WTC11 (cell line): ENCODE results near the gene SPG11. TPM values are rescaled to one million over a fixed set of nuclear protein-coding genes. Genes with fewer than 3 reads are reported as not detected.
A peak's percentile ranks its signal among the peaks of the same experiment; 100 is the strongest.

ENCODE experiments used
- ATAC-seq: fragments of 200-7000 bp; cut with Tn5 transposase; 2 replicates; pipeline ENCODE4 v1.10.0; 2021; ENCODE audit warnings: mild to moderate bottlenecking, moderate library complexity
- CTCF ChIA-PET: fragments of 300-600 bp; sonication (Branson Sonifier 250); formaldehyde crosslinking; loops from one replicate; lab custom pipeline; 2021; ENCODE audit warnings: antibody characterized with exemption; lab: Charles Lee
- POLR2A ChIA-PET: fragments of 350-600 bp; sonication (Branson Sonifier 250); formaldehyde crosslinking; loops from one replicate; lab custom pipeline; 2021; ENCODE audit warnings: antibody characterized with exemption; lab: Charles Lee
- DNase-seq: peaks from one replicate; pipeline ENCODE4 v3.0.0; 2021; ENCODE audit warnings: low spot score
- H3K27ac Mint-ChIP-seq: 2 replicates; pipeline ENCODE4 v1.8.0; 2021; ENCODE audit warnings: mixed read lengths
- H3K27me3 Mint-ChIP-seq: 2 replicates; pipeline ENCODE4 v1.8.0; 2021; ENCODE audit warnings: low read depth, mild to moderate bottlenecking, moderate library complexity, mixed read lengths
- H3K36me3 Mint-ChIP-seq: 2 replicates; pipeline ENCODE4 v1.8.0; 2021; ENCODE audit warnings: mixed read lengths
- H3K4me1 Mint-ChIP-seq: 2 replicates; pipeline ENCODE4 v1.8.0; 2022; ENCODE audit warnings: mixed read lengths
- H3K4me3 Mint-ChIP-seq: 2 replicates; pipeline ENCODE4 v1.8.0; 2021; ENCODE audit warnings: mild to moderate bottlenecking, moderate library complexity, mixed read lengths
- H3K9me3 Mint-ChIP-seq: 2 replicates; pipeline ENCODE4 v1.8.0; 2021; ENCODE audit warnings: mixed read lengths
- CREB1 ChIP-seq: sonication (generic); formaldehyde crosslinking; IDR thresholded peaks from 2 replicates; pipeline ENCODE4 v1.8.0; 2023; ENCODE audit warnings: mild to moderate bottlenecking, missing genetic modification reagents
- CREM ChIP-seq: sonication (generic); formaldehyde crosslinking; IDR thresholded peaks from 2 replicates; pipeline ENCODE4 v1.8.1; 2022; ENCODE audit warnings: mild to moderate bottlenecking, missing genetic modification reagents, moderate library complexity
- FOXK1 ChIP-seq: sonication (generic); formaldehyde crosslinking; IDR thresholded peaks from 2 replicates; pipeline ENCODE4 v1.8.0; 2022; ENCODE audit warnings: mild to moderate bottlenecking, moderate library complexity, missing genetic modification reagents
- HMGA2 ChIP-seq: fragments of 250-450 bp; sonication (Bioruptor Pico); IDR thresholded peaks from 2 replicates; pipeline ENCODE4 v1.4.0; 2021; ENCODE audit warnings: mild to moderate bottlenecking, moderate library complexity
- IRF2 ChIP-seq: sonication (generic); formaldehyde crosslinking; IDR thresholded peaks from 2 replicates; pipeline ENCODE4 v1.8.0; 2022; ENCODE audit warnings: low read depth, missing genetic modification reagents, borderline replicate concordance
- OVOL2 ChIP-seq: fragments of 250-450 bp; sonication (Bioruptor Pico); IDR thresholded peaks from 2 replicates; pipeline ENCODE4 v1.9.0; 2021; ENCODE audit warnings: mild to moderate bottlenecking, borderline replicate concordance
- RORB ChIP-seq: fragments of 250-450 bp; sonication (Bioruptor Pico); IDR thresholded peaks from 2 replicates; pipeline ENCODE4 v1.9.0; 2021; ENCODE audit warnings: mild to moderate bottlenecking
- SMAD3 ChIP-seq: sonication (generic); formaldehyde crosslinking; IDR thresholded peaks from 2 replicates; pipeline ENCODE4 v1.8.0; 2022; ENCODE audit warnings: missing genetic modification reagents, mild to moderate bottlenecking, borderline replicate concordance
- TP53 ChIP-seq: sonication (generic); formaldehyde crosslinking; IDR thresholded peaks from 2 replicates; pipeline ENCODE4 v1.8.1; 2023; ENCODE audit warnings: mild to moderate bottlenecking, missing genetic modification reagents
- ZNF121 ChIP-seq: sonication (generic); formaldehyde crosslinking; IDR thresholded peaks from 2 replicates; pipeline ENCODE4 v1.8.0; 2023; ENCODE audit warnings: missing genetic modification reagents
- ZNF317 ChIP-seq: sonication (generic); formaldehyde crosslinking; IDR thresholded peaks from 2 replicates; pipeline ENCODE4 v1.8.1; 2023; ENCODE audit warnings: low read depth, mild to moderate bottlenecking, moderate library complexity, missing genetic modification reagents, borderline replicate concordance
- total RNA-seq: library from RNA; stranded (reverse); gene quantifications from 3 replicates; pipeline ENCODE4 v1.2.3, GENCODE V29; 2021
- TF ChIP-seq, protein P1 (sequence below): sonication (generic); formaldehyde crosslinking; IDR thresholded peaks from 2 replicates; pipeline ENCODE4 v1.8.0; 2022; ENCODE audit warnings: missing genetic modification reagents
- TF ChIP-seq, protein P2 (sequence below): sonication (generic); formaldehyde crosslinking; IDR thresholded peaks from 2 replicates; pipeline ENCODE4 v1.8.0; 2023; ENCODE audit warnings: mild to moderate bottlenecking, missing genetic modification reagents
- TF ChIP-seq, protein P3 (sequence below): sonication (generic); formaldehyde crosslinking; IDR thresholded peaks from 2 replicates; pipeline ENCODE4 v1.8.0; 2022; ENCODE audit warnings: mild to moderate bottlenecking, missing genetic modification reagents
- TF ChIP-seq, protein P4 (sequence below): fragments of 250-450 bp; sonication (Bioruptor Pico); IDR thresholded peaks from 2 replicates; pipeline ENCODE4 v2.1.2; 2022; ENCODE audit warnings: mild to moderate bottlenecking, moderate library complexity
- TF ChIP-seq, protein P5 (sequence below): fragments of 250-450 bp; sonication (Bioruptor Pico); conservative IDR thresholded peaks from 2 replicates; pipeline ENCODE4 v1.9.0; 2021; ENCODE audit warnings: mild to moderate bottlenecking

Gene SPG11
- total RNA-seq, 1 experiment from 2014 or later = 46.4 TPM

DNA sequence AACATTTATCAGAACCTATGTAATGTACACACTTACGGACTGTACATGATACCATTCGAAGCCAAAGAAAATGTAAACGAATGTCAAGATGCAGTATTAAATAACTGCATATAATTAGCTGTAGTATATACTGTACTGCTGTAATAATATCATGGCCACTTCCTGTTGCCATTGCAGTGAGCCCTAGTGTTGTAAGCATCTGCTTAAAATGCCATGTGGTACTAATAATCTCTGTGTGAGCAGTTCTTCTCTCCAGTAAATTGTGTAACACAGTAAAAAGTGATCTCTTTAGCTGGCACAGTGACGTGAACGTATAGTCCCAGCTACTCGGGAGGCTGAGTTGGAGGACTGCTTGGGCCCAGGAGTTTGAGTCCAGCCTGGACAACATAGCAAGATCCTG lies 8.6 kb downstream of the SPG11 start (continued):
- TF ChIP-seq ZNF317 (CRISPR knock-in tag) (no peak), SMAD3 (no peak), TP53 (CRISPR knock-in tag) (no peak)

DNA sequence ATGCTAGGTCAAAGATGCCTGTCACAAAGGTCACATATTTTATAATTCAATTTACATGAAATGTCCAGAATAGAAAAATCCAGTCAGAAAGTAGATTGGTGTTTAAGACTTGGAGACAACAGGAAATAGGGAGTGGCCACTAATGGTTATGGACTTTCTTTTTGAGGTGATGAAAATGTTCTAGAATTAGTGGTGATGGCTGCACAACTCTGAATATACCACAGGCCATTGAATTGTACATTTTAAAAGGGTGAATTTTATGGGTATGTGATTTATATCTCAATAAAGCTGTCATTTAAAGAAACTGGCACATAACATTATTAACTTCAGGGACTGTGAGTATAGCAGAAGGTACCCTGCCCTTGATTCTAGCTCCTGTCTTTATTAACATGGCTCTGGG lies 15.8 kb downstream of the SPG11 start:
- Mint-ChIP-seq H3K4me1 (peaks cover 20% of the 10 kb centered on the region), H3K27me3 (no peaks in the 10 kb centered on the region), H3K27ac (no peak overlapping the region), H3K4me3 (no peak overlapping the region), H3K9me3 (peaks cover 27% of the 10 kb centered on the region), H3K36me3 (peaks cover 65% of the 10 kb centered on the region)
- DNase-seq = no peak
- no peak for ATAC-seq
- TF ChIP-seq RORB (CRISPR knock-in tag) (no peak), CREB1 (CRISPR knock-in tag) (no peak), IRF2 (CRISPR knock-in tag) (no peak)
- TF ChIP-seq, protein P1, sequence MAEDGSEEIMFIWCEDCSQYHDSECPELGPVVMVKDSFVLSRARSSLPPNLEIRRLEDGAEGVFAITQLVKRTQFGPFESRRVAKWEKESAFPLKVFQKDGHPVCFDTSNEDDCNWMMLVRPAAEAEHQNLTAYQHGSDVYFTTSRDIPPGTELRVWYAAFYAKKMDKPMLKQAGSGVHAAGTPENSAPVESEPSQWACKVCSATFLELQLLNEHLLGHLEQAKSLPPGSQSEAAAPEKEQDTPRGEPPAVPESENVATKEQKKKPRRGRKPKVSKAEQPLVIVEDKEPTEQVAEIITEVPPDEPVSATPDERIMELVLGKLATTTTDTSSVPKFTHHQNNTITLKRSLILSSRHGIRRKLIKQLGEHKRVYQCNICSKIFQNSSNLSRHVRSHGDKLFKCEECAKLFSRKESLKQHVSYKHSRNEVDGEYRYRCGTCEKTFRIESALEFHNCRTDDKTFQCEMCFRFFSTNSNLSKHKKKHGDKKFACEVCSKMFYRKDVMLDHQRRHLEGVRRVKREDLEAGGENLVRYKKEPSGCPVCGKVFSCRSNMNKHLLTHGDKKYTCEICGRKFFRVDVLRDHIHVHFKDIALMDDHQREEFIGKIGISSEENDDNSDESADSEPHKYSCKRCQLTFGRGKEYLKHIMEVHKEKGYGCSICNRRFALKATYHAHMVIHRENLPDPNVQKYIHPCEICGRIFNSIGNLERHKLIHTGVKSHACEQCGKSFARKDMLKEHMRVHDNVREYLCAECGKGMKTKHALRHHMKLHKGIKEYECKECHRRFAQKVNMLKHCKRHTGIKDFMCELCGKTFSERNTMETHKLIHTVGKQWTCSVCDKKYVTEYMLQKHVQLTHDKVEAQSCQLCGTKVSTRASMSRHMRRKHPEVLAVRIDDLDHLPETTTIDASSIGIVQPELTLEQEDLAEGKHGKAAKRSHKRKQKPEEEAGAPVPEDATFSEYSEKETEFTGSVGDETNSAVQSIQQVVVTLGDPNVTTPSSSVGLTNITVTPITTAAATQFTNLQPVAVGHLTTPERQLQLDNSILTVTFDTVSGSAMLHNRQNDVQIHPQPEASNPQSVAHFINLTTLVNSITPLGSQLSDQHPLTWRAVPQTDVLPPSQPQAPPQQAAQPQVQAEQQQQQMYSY (CRISPR knock-in tag) = no peak
- TF ChIP-seq, protein P2, sequence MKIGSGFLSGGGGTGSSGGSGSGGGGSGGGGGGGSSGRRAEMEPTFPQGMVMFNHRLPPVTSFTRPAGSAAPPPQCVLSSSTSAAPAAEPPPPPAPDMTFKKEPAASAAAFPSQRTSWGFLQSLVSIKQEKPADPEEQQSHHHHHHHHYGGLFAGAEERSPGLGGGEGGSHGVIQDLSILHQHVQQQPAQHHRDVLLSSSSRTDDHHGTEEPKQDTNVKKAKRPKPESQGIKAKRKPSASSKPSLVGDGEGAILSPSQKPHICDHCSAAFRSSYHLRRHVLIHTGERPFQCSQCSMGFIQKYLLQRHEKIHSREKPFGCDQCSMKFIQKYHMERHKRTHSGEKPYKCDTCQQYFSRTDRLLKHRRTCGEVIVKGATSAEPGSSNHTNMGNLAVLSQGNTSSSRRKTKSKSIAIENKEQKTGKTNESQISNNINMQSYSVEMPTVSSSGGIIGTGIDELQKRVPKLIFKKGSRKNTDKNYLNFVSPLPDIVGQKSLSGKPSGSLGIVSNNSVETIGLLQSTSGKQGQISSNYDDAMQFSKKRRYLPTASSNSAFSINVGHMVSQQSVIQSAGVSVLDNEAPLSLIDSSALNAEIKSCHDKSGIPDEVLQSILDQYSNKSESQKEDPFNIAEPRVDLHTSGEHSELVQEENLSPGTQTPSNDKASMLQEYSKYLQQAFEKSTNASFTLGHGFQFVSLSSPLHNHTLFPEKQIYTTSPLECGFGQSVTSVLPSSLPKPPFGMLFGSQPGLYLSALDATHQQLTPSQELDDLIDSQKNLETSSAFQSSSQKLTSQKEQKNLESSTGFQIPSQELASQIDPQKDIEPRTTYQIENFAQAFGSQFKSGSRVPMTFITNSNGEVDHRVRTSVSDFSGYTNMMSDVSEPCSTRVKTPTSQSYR (CRISPR knock-in tag) = no peak
- TF ChIP-seq, protein P3, sequence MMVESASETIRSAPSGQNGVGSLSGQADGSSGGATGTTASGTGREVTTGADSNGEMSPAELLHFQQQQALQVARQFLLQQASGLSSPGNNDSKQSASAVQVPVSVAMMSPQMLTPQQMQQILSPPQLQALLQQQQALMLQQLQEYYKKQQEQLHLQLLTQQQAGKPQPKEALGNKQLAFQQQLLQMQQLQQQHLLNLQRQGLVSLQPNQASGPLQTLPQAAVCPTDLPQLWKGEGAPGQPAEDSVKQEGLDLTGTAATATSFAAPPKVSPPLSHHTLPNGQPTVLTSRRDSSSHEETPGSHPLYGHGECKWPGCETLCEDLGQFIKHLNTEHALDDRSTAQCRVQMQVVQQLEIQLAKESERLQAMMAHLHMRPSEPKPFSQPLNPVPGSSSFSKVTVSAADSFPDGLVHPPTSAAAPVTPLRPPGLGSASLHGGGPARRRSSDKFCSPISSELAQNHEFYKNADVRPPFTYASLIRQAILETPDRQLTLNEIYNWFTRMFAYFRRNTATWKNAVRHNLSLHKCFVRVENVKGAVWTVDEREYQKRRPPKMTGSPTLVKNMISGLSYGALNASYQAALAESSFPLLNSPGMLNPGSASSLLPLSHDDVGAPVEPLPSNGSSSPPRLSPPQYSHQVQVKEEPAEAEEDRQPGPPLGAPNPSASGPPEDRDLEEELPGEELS (CRISPR knock-in tag) = no peak
- CTCF ChIA-PET = interaction anchor here (0.7 to 1.1 kb wide), 2 partner anchors 16 to 26 kb away, joined by 3 to 4 read pairs; partner anchors contain the start of gene SPG11
- POLR2A ChIA-PET = no interaction called here

DNA sequence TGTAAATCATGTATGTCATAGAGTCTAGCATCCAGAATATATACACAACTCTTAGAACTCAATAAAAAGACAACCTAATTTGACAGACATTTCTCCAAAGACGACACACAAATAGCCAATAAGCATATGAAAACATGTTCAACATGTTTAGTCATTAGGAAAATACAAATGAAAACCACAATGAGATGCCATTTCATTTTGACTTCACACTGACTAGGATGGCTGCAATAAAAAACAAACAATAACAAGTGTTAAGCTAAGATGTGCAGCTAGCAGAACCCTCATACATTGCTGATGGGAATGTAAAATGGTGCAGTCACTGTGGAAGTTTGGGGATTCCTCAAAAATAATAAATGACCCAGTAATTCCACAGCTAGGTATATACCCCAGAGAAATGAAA lies 16.4 kb downstream of the SPG11 start:
- Mint-ChIP-seq H3K27me3 (no peaks in the 10 kb centered on the region), H3K4me3 (no peak overlapping the region), H3K36me3 (peaks cover 62% of the 10 kb centered on the region), H3K9me3 (peaks cover 27% of the 10 kb centered on the region), H3K4me1 (peaks cover 20% of the 10 kb centered on the region), H3K27ac (no peak overlapping the region)
- ChIA-PET CTCF (interaction anchor here (1.1 kb wide), 1 partner anchor 16 kb away, joined by 4 read pairs; the partner anchor contains the start of gene SPG11), POLR2A (no interaction called here)
- DNase-seq (no peak), ATAC-seq (no peak)
- no peak for TF ChIP-seq HMGA2 (CRISPR knock-in tag)

DNA sequence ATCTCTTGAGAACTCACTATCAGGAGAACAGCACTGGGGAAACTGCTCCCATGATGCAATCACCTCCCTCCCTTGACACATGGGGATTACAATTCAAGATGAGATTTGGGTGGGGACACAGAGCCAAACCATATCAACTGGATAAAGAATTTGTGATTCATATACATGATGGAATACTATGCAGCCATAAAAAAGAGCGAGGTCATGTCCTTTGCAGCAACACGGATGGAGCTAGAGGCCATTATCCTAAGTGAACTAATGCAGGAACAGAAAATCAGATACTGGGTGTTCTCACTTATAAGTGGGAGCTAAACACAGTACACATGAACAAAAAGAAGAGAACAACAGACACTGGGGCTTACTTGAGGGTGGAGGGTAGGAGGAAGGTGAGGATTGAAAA lies 17.0 kb downstream of the SPG11 start:
- H3K36me3 Mint-ChIP-seq = peaks cover 56% of the 10 kb centered on the region
- ATAC-seq = no peak
- POLR2A ChIA-PET = no interaction called here
- peaks cover 20% of the 10 kb centered on the region for H3K4me1 Mint-ChIP-seq
- H3K9me3 Mint-ChIP-seq = peaks cover 27% of the 10 kb centered on the region
- peak overlapping the region; percentile 14; the same call in 1 of the 2 replicates for H3K27ac Mint-ChIP-seq
- CTCF ChIA-PET = no interaction called here
- no peaks in the 10 kb centered on the region for H3K27me3 Mint-ChIP-seq
- no peak for DNase-seq
- no peak overlapping the region for H3K4me3 Mint-ChIP-seq
- TF ChIP-seq CREM (CRISPR knock-in tag) = no peak
- TF ChIP-seq, protein P3 (CRISPR knock-in tag) = no peak
- no peak for TF ChIP-seq FOXK1
- no peak for TF ChIP-seq ZNF121 (CRISPR knock-in tag)
- TF ChIP-seq, protein P4, sequence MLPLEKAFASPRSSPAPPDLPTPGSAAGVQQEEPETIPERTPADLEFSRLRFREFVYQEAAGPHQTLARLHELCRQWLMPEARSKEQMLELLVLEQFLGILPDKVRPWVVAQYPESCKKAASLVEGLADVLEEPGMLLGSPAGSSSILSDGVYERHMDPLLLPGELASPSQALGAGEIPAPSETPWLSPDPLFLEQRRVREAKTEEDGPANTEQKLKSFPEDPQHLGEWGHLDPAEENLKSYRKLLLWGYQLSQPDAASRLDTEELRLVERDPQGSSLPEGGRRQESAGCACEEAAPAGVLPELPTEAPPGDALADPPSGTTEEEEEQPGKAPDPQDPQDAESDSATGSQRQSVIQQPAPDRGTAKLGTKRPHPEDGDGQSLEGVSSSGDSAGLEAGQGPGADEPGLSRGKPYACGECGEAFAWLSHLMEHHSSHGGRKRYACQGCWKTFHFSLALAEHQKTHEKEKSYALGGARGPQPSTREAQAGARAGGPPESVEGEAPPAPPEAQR = no peak
- no peak for TF ChIP-seq OVOL2 (CRISPR knock-in tag)
- no peak for TF ChIP-seq CREB1 (CRISPR knock-in tag)
- TF ChIP-seq, protein P5, sequence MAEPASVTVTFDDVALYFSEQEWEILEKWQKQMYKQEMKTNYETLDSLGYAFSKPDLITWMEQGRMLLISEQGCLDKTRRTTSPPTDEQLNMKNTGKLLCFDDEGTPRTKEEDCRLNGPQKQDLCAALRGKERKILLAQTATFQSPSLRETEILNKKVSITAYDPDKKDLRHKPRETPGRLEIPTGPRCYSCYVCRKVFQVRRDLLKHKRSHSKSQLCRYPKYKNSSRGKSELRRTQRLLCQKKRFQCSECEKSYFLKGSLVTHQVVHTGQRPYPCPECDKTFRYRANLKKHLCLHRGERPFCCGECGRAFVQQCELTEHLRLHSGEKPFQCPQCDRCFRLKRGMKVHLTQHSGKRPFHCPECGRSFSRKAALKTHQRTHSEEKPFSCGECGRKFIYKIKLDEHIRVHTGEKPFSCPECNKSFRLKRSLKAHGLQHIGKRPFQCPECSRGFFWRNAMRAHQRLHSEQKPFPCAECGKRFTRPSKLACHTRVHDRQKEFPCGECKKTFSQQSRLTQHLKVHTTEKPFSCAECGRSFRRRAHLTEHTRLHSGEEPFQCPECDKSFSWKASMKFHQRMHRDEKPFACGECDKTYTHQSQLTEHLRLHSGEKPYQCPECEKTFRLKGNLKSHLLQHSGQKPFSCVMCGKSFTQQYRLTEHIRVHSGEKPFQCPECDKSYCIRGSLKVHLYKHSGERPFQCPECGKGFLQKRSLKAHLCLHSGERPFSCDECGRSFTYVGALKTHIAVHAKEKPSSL = no peak
